HG03432 (cell line): ENCODE results near the gene ATG7.
"Not testable (repeated sequence)": the region's sequence is repeated elsewhere in the genome, so short reads cannot be mapped to it uniquely, and the experiment has no call there.

Source experiments
- ATAC-seq: cut with Tn5 transposase; IDR thresholded peaks from one replicate; pipeline ENCODE4 v1.9.1; 2021; ENCODE audit warnings: mild to moderate bottlenecking, moderate library complexity; ENCODE audit not compliant: unreplicated experiment

Gene ATG7

DNA sequence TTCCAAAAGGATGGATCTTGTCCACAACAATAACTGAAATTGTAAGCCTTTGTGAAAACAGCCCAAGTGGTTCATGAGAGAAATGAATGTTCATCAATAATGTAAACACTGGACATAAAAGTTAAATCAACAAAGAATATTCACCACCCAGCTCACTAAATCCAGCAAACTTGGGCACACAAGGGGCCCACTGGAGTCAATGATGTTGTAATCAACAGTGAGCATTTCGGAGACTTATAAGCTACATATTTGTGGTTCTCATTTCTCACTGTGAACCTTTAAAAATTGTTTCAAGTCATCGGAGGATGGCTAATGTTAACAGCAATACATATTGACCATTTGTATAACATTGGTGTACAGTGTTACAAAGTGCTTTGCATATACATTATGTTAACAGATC lies 308.4 kb downstream of the ATG7 start:
- ATAC-seq: no peak

DNA sequence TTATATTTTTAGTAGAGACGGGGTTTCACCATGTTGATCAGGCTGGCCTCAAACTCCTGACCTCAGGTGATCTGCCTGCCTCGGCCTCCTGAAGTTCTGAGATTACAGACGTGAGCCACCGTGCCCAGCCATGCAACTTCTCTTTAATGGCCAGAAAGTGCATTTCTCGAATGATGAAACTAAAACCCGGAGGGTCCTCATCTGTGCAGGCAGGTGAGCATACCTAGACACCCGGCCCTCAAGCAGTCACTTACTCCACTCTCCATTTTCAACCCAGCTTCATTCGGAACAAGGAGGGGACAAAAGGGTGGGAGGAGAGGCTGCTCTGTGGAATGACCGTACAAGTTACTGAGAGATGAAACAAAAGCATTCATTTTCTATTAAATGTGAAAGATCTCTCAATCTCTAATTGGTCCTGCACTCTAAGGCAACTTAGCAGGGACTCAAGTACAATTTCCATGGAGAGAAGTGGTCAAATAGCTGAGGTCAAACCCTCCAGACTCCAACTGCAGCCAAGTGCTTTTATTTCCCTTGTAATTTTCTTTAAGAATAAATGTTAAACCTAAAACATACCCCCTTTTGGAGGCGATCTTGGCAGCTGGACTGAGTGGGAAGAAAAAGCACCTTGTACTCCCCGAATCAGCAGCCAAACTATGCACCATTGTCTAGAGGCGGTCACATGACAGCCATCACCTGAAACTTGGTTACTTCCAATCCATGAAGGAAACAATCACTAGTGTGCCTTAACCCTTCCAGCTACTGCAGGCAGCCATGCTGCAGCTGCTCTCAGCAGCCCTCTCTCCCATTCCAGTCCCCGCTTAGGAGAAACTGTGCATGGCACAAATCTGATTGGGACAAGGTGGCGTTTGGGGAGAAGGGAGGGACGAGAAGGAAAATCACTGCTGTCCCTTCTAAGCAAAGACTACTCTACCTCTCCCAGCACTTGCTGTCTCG lies 309.3 kb downstream of the ATG7 start:
- no peak for ATAC-seq

GRCh38 chr3:11582191-11582968 lies 310.2 kb downstream of the ATG7 start:
- peak; percentile 61 for ATAC-seq

DNA sequence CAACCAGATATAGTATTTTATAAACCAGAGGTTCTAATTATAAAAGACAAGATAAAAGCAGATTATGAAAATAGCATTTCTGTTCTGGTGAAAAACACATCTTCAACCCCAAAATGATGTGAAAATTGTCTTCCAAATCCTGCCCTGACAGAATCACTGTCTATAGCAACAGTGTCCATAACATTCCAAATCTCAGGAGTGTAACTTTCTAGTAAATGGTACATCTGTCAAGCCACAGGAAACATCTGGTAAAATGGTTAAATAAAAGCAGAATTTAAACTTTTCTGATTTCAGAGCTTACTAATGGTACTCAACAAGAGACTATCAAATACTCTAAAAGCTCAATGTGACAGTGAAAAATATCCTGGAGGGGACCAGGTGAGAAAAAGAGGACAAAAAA lies 311.0 kb downstream of the ATG7 start:
- no peak for ATAC-seq

DNA sequence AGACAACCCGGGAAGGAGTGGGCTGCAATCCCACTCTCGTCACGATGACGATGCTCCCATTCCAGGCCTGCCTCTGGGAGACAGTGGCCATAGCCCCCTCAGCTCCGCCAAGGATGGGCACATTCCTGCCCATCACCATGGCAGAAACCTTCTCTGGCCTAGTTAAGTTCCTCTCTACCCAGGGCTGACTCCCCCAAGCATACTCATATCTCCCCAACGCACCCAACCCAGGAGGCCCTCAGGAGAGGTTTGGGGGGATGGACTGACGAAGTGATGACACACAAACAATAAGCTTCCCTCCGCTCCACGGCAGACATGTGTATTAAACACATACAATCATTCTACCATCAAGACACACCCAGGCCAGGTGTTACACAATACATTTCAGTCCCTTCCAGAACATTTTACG lies 311.4 kb downstream of the ATG7 start:
- no peak for ATAC-seq

GRCh38 chr3:11584570-11584969 lies 312.4 kb downstream of the ATG7 start:
- ATAC-seq: no peak

DNA sequence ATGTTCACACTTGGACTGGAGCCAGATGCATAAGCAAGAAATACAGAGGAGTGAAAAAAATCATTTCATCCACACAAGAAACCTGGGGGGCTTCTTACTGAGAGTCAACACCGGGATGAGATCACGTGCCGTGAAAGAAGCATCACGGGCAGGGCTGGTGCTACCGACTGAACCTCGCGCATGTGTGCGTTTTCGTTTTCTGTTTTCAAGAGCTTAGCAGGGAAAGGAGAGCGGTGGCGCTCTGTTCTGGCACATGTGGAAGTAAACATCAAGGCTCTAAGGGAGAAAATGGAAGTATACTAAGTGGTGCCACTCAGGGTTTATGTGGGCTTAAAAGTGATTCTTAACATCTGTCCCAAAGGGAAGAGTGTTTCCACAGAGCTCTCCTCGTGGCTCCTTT lies 315.6 kb downstream of the ATG7 start:
- ATAC-seq: no peak

GRCh38 chr3:11588338-11588737 lies 316.1 kb downstream of the ATG7 start:
- ATAC-seq: no peak

GRCh38 chr3:11588755-11589154 lies 316.6 kb downstream of the ATG7 start:
- no peak for ATAC-seq

DNA sequence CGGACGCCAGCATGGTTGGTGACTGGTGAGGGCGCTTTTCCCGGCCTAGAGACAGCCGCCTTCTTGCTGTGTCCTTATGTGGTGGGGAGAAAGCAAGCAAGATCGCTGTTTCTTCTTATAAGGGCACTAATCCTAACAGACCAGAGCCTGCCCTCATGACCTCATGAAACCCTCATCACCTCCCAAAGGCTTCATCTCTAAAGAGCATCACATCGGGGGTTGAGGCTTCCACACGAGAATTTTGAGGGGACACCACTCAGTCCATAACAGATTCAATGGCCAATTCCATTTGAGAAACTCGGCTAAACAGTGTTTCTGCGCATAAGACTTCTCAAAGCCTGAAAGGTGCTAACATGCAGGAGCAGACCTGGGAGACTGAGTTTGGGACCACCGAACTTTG lies 317.5 kb downstream of the ATG7 start:
- ATAC-seq: no peak

DNA sequence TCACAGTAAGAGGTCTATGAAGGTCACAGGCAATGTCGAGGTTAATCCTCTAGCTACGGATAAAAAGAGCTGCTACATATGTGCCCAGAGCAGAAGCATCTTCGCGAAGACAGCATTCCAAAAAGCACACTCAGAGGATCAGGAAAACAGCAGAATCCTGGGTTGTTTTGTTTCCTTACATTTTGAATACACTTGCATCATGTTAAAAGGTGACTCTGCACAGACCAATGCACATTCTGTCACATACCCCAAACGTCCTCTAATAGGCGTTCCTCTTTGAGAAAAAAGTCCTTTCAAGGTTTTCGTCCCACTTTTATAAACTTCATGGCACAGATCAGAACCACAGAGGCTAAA lies 318.8 kb downstream of the ATG7 start:
- ATAC-seq: no peak

DNA sequence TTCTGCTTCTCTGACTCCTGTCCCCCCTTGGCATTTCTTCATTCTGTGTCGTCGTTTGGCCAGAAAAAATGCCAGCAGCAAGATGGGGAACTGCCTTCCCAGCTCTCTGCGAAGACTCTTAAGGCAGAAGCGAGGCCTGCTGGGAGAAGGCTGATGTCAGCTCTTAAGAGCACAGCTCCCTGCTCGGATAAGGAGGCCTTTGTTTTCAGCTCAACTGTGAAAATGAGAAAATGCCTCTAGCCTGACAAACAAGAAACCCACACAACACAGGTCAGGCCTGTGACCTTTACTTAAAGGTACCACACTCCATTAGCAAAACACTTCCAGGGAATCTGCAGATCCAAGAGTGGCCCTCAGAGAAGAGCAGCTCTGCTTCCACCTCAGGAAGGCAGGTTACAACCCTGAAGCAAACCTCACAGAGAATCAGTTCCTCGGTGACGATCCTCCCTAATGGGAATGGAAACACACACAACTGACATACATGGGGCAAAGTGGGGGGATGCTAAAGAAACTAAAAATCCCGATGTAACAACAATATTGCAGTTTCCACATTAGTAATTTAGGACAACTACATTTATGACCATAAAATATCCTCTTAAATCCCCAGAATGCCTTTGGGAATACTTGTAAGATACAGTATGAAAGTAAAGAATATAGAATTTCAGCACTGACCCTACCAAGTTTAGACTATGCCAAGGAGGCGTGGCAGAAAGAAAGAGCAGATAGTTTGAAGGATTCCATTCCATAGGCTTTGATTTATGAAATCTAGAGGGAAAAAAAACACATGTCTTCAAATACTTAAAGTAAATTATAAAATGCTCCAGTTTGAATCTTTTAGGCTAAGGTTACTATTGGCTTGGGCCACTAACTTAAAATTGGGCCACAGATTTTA lies 319.4 kb downstream of the ATG7 start:
- ATAC-seq: no peak

GRCh38 chr3:11592445-11593298 lies 320.5 kb downstream of the ATG7 start:
- ATAC-seq: no peak

DNA sequence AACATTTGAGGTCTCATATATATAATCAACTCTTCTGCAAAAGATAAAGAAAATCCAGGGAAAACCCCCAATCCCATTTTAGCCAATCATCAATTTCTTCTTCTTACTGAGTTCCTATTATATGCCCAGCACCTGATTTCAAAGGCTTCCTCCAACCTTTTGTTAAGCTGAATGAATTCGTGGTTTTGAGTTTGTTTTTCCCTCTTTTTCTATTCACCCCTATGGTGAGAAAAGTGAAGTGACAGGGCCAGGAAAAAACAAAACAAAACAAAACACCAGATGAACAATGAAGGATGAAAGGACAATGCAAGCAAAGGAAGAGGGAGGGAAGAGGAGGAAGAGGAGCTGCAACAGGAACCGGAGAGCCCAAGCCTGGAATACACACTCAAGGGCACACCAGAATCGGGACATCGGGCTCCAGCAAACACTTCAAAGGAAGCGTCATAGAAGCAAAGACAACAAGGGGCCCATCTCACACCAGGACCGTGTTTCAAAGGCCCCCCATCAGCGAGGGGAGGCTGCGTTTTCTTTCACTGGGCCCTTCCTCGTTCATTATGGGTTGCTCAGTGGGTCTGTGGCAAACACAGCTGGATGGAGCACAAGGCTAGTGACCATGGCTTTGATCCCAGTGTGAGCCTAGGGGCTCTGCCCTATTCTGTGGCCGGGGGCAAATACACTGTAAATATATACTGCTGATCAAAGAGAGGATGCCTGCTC lies 321.3 kb downstream of the ATG7 start:
- no peak for ATAC-seq

DNA sequence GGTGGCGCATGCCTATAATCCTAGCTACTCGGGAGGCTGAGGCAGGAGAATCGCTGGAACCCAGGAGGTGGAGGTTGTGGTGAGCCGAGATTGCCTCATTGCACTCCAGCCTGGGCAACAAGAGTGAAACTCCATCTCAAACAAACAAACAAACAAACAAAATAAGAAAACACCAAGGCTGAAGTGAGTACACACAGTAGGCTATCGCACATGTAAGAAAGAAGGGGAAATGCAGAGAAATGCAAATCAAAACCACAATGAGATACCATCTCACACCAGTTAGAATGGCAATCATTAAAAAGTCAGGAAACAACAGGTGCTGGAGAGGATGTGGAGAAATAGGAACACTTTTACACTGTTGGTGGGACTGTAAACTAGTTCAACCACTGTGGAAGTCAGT lies 322.8 kb downstream of the ATG7 start:
- ATAC-seq: not testable (repeated sequence)

GRCh38 chr3:11596387-11596786 lies 324.2 kb downstream of the ATG7 start:
- no peak for ATAC-seq

DNA sequence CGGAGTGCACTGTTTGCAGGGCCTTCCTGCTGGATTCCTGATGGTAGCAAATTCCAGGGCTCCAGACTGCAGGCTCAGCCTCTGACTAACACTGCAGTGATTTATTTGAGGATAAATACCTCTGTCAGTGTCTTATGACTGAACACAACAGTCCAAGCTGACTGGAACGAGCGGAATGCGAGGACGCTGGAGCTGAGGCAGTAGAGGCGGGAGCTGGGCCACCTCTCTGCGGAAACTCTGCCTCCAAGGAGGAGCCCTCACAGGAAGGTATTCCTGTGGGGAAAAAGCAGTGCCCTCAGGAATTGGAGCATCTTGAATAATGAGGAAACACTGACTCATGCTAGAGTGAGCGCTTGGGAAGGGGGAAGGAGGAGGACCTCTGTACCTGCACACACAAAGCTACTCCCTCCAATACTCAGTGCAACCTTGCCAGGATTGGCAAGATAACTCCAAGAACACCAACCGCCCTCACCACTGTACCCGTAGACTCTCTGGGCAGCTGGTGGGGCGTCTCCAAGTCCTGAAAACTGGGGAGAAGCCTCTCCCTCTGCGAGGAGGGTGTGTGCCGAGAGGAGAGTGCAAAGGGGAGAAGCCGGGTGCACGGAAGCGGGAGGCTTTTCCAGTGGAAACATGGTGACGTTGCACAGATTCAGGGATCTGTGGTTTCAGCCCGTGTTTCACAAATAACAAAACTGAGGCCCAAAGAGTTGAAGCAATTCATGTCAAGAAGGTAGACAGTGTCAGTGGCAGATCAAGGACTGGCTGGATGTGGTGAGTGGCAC lies 328.5 kb downstream of the ATG7 start:
- no peak for ATAC-seq

DNA sequence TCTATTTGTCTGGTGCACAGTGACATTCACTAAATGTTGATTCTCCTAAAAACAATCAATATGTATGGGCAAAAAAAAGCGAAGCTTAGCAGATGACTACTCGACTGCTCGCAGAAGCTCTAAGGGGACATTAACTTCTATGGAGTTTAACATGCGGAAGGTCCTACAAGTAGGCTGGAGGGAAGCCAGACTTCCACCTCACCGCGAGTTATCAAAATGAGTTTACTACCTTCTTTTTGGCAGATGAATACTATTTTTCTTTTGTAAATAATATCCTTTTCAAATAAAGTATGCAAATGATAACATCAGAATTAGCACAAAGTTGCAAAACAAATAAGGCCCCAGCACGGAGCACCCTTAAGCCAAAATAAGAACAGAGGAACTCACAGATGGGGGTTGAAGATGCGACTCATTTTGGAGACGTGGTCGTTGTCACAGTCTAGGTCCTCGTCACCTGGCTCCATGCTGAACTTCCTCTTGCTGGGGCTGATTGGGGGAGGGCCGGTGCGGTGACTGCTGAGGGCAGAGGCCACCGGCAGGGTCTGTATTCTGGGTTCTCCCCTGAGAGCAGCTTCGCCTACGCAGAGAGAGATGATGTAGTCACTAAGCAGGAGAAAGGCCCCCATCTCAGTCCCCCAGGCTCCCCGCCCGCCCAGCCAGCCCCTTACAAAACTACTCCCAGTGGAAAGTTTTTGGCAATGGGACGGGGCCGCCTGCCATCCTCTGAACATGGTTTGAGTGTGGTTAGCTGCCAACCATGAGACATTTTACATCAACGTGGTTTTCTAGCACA lies 329.4 kb downstream of the ATG7 start:
- peak; percentile 96 for ATAC-seq
